GM23338 (cell line): ENCODE measurements around the gene TEKT5. TPM values are rescaled to one million over a fixed set of nuclear protein-coding genes. Genes with fewer than 3 reads are reported as not detected.

ENCODE experiments used
- ATAC-seq: fragments of 200-7000 bp; cut with Tn5 transposase; 3 replicates; pipeline ENCODE4 v1.9.1; 2020
- DNase-seq: peaks from one replicate; pipeline ENCODE4 v3.0.0-alpha.2; 2015; ENCODE audit warnings: low spot score
- H2AFZ ChIP-seq: fragments of 200-600 bp; sonication (generic); 2 replicates; pipeline ENCODE4 v1.8.0; 2016; ENCODE audit warnings: antibody characterized with exemption, mild to moderate bottlenecking, moderate library complexity
- H3F3A ChIP-seq: fragments of 200-600 bp; sonication (generic); replicated peaks from 2 replicates; pipeline ENCODE4 v1.8.0; 2017; ENCODE audit warnings: antibody characterized with exemption, mixed run types, low read depth
- H3K27ac ChIP-seq: fragments of 200-600 bp; sonication (generic); 2 replicates; pipeline ENCODE4 v1.6.1; 2016; ENCODE audit warnings: low read depth
- H3K27me3 ChIP-seq: fragments of 200-600 bp; sonication (generic); 2 replicates; pipeline ENCODE4 v1.8.0; 2016; ENCODE audit warnings: mild to moderate bottlenecking, mixed run types, moderate library complexity; ENCODE audit not compliant: insufficient read depth
- H3K36me3 ChIP-seq: fragments of 200-600 bp; sonication (generic); 2 replicates; pipeline ENCODE4 v1.8.0; 2016; ENCODE audit warnings: mild to moderate bottlenecking; ENCODE audit not compliant: insufficient read depth
- H3K4me1 ChIP-seq: fragments of 200-600 bp; sonication (generic); 2 replicates; pipeline ENCODE4 v1.8.0; 2016; ENCODE audit warnings: mild to moderate bottlenecking, moderate library complexity; ENCODE audit not compliant: insufficient read depth
- H3K4me2 ChIP-seq: fragments of 200-600 bp; sonication (generic); 2 replicates; pipeline ENCODE4 v1.7.1; 2017; ENCODE audit warnings: mixed run types
- H3K4me3 ChIP-seq: fragments of 200-600 bp; sonication (generic); 2 replicates; pipeline ENCODE4 v1.6.1; 2016; ENCODE audit warnings: mixed run types
- H3K79me2 ChIP-seq: fragments of 200-600 bp; sonication (generic); replicated peaks from 2 replicates; pipeline ENCODE4 v1.8.0; 2017; ENCODE audit warnings: mild to moderate bottlenecking; ENCODE audit not compliant: insufficient read depth
- H3K9me2 ChIP-seq: fragments of 200-600 bp; sonication (generic); 2 replicates; pipeline ENCODE4 v1.8.0; 2017; ENCODE audit not compliant: insufficient read depth
- H4K20me1 ChIP-seq: fragments of 200-600 bp; sonication (generic); replicated peaks from 2 replicates; pipeline ENCODE4 v1.8.0; 2017; ENCODE audit warnings: mild to moderate bottlenecking; ENCODE audit not compliant: insufficient read depth
- H3K27ac Mint-ChIP-seq: 2 replicates; pipeline ENCODE4 v1.8.0; 2020; ENCODE audit warnings: inconsistent platforms, mild to moderate bottlenecking, moderate library complexity, mixed read lengths
- H3K27me3 Mint-ChIP-seq: 3 replicates; pipeline ENCODE4 v1.8.0; 2022; ENCODE audit warnings: low read depth, mild to moderate bottlenecking, moderate library complexity, mixed read lengths, inconsistent platforms; ENCODE audit not compliant: insufficient read depth, poor library complexity
- H3K36me3 Mint-ChIP-seq: 3 replicates; pipeline ENCODE4 v1.8.0; 2021; ENCODE audit warnings: low read depth, mild to moderate bottlenecking, inconsistent platforms, moderate library complexity, mixed read lengths
- H3K4me1 Mint-ChIP-seq: 3 replicates; pipeline ENCODE4 v1.8.0; 2020; ENCODE audit warnings: mild to moderate bottlenecking, inconsistent platforms, mixed read lengths
- H3K4me3 Mint-ChIP-seq: 3 replicates; pipeline ENCODE4 v1.8.0; 2021; ENCODE audit warnings: moderate library complexity, mild to moderate bottlenecking, inconsistent platforms, mixed read lengths
- H3K9me3 Mint-ChIP-seq: 3 replicates; pipeline ENCODE4 v1.8.0; 2020; ENCODE audit warnings: moderate library complexity, mild to moderate bottlenecking, inconsistent platforms, mixed read lengths
- CREB1 ChIP-seq: fragments of 250-450 bp; sonication (Bioruptor Pico); IDR thresholded peaks from 2 replicates; pipeline ENCODE4 v1.5.0; 2020; ENCODE audit warnings: low read depth, mild to moderate bottlenecking, moderate library complexity
- EZH2 ChIP-seq: fragments of 200-600 bp; sonication (generic); IDR thresholded peaks from one replicate; pipeline ENCODE4 v1.8.0; 2017; ENCODE audit warnings: antibody characterized with exemption, mild to moderate bottlenecking, low read depth; ENCODE audit not compliant: unreplicated experiment
- EZH2phosphoT487 ChIP-seq: fragments of 200-600 bp; sonication (generic); IDR thresholded peaks from one replicate; pipeline ENCODE4 v1.8.1; 2018; ENCODE audit warnings: antibody characterized with exemption; ENCODE audit not compliant: unreplicated experiment
- JUNB ChIP-seq: IDR thresholded peaks from one replicate; pipeline ENCODE4 v1.6.1; 2016; ENCODE audit warnings: antibody characterized with exemption; ENCODE audit not compliant: unreplicated experiment
- NANOG ChIP-seq: IDR thresholded peaks from 2 replicates; pipeline ENCODE4 v1.6.1; 2016; ENCODE audit warnings: antibody characterized with exemption, borderline replicate concordance
- POLR2AphosphoS5 ChIP-seq: IDR thresholded peaks from 2 replicates; pipeline ENCODE4 v1.6.1; 2016; ENCODE audit warnings: antibody characterized with exemption, low read depth
- STAT1 ChIP-seq: IDR thresholded peaks from one replicate; pipeline ENCODE4 v1.6.1; 2016; ENCODE audit warnings: antibody characterized with exemption; ENCODE audit not compliant: unreplicated experiment
- ZNF114 ChIP-seq: fragments of 250-450 bp; sonication (Bioruptor Pico); IDR thresholded peaks from 2 replicates; pipeline ENCODE4 v1.5.0; 2020; ENCODE audit warnings: mild to moderate bottlenecking, moderate library complexity
- ZNF331 ChIP-seq: fragments of 250-450 bp; sonication (Bioruptor Pico); IDR thresholded peaks from 2 replicates; pipeline ENCODE4 v1.5.0; 2020; ENCODE audit warnings: low read depth, mild to moderate bottlenecking, moderate library complexity
- polyA plus RNA-seq: library from polyadenylated mRNA; unstranded; fragments of >200 nt; fragmentation: Nextera tagmentation; extraction: Ambion mirVana; gene quantifications from 2 replicates; pipeline ENCODE4 v1.2.1, GENCODE V29; 2016
- total RNA-seq: library from RNA; depleted of rRNA; stranded (reverse); fragments of >200 nt; shearing (Covaris generic); gene quantifications from 2 replicates; pipeline ENCODE4 v1.2.3, GENCODE V29; 2014
- TF ChIP-seq, protein P1 (sequence below): fragments of 250-450 bp; sonication (Bioruptor Pico); IDR thresholded peaks from 2 replicates; pipeline ENCODE4 v1.5.0; 2020; ENCODE audit warnings: mild to moderate bottlenecking, moderate library complexity
- TF ChIP-seq, protein P2 (sequence below): IDR thresholded peaks from 2 replicates; pipeline ENCODE4 v1.6.1; 2016; ENCODE audit warnings: antibody characterized with exemption
- TF ChIP-seq, protein P3 (sequence below): IDR thresholded peaks from one replicate; pipeline ENCODE4 v1.6.1; 2018; ENCODE audit warnings: antibody characterized with exemption; ENCODE audit not compliant: unreplicated experiment
- TF ChIP-seq, protein P4 (sequence below), 2 experiments: fragments of 200-600 bp in 1 of 2; sonication (generic) in 1 of 2; conservative IDR thresholded peaks; 2 replicates each; pipeline versions ENCODE4 v1.5.1 to v1.6.1; 2016 to 2017; ENCODE audit warnings: antibody characterized with exemption in 2 of 2, low read depth in 2 of 2, mild to moderate bottlenecking in 2 of 2, moderate library complexity in 1 of 2

TEKT5 gene
- total and polyA plus RNA-seq, 2 experiments from 2014 or later: 0.52 TPM; not detected in 1

DNA sequence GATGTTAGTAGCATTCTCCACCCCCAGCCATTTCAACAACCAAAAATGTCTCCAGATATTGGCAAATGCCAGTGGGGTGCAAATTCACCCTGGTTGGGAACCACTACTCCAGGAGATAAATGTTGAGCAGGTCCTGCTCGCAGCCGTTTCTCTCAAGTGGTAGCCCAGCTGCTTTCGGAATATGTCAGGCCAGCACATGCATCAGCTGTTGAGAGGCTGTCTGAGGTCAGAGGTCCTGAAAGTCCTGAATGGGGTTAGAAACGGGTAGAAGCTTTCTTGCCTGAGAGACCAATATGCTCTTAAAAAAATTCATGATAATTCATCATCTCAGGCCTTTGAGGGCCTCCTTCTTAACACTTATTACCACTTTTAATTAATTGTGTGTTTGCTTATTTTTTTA is 31.0 kb downstream of the TEKT5 start (continued):
- TF ChIP-seq, protein P1, sequence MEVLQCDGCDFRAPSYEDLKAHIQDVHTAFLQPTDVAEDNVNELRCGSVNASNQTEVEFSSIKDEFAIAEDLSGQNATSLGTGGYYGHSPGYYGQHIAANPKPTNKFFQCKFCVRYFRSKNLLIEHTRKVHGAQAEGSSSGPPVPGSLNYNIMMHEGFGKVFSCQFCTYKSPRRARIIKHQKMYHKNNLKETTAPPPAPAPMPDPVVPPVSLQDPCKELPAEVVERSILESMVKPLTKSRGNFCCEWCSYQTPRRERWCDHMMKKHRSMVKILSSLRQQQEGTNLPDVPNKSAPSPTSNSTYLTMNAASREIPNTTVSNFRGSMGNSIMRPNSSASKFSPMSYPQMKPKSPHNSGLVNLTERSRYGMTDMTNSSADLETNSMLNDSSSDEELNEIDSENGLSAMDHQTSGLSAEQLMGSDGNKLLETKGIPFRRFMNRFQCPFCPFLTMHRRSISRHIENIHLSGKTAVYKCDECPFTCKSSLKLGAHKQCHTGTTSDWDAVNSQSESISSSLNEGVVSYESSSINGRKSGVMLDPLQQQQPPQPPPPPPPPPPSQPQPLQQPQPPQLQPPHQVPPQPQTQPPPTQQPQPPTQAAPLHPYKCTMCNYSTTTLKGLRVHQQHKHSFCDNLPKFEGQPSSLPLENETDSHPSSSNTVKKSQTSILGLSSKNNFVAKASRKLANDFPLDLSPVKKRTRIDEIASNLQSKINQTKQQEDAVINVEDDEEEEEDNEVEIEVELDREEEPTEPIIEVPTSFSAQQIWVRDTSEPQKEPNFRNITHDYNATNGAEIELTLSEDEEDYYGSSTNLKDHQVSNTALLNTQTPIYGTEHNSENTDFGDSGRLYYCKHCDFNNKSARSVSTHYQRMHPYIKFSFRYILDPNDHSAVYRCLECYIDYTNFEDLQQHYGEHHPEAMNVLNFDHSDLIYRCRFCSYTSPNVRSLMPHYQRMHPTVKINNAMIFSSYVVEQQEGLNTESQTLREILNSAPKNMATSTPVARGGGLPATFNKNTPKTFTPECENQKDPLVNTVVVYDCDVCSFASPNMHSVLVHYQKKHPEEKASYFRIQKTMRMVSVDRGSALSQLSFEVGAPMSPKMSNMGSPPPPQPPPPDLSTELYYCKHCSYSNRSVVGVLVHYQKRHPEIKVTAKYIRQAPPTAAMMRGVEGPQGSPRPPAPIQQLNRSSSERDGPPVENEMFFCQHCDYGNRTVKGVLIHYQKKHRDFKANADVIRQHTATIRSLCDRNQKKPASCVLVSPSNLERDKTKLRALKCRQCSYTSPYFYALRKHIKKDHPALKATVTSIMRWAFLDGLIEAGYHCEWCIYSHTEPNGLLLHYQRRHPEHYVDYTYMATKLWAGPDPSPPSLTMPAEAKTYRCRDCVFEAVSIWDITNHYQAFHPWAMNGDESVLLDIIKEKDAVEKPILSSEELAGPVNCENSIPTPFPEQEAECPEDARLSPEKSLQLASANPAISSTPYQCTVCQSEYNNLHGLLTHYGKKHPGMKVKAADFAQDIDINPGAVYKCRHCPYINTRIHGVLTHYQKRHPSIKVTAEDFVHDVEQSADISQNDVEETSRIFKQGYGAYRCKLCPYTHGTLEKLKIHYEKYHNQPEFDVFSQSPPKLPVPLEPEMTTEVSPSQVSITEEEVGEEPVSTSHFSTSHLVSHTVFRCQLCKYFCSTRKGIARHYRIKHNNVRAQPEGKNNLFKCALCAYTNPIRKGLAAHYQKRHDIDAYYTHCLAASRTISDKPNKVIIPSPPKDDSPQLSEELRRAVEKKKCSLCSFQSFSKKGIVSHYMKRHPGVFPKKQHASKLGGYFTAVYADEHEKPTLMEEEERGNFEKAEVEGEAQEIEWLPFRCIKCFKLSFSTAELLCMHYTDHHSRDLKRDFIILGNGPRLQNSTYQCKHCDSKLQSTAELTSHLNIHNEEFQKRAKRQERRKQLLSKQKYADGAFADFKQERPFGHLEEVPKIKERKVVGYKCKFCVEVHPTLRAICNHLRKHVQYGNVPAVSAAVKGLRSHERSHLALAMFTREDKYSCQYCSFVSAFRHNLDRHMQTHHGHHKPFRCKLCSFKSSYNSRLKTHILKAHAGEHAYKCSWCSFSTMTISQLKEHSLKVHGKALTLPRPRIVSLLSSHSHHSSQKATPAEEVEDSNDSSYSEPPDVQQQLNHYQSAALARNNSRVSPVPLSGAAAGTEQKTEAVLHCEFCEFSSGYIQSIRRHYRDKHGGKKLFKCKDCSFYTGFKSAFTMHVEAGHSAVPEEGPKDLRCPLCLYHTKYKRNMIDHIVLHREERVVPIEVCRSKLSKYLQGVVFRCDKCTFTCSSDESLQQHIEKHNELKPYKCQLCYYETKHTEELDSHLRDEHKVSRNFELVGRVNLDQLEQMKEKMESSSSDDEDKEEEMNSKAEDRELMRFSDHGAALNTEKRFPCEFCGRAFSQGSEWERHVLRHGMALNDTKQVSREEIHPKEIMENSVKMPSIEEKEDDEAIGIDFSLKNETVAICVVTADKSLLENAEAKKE (CRISPR knock-in tag): no peak
- TF ChIP-seq EZH2phosphoT487 (no peak), EZH2 (no peak), JUNB (no peak)

DNA sequence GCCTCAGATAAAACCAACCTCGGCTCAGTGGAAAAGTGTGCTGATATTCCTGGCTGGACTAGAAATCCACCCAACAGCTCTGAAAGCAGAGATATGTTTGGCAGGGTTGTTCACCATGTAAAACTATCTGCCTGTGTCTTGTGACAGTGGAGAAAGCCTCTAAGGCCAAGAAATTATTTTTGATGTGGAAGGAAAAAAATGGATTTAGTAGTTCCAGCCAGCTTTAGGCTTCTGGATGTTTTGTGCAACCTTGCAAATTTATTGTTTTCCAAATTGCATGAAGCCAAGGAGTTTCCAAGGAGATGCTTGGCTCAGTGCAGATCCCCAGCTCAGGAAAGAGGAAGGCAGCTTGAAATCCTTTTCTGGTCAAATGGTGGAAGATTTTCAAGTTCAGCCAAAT is 31.6 kb downstream of the TEKT5 start:
- Mint-ChIP-seq H3K36me3 (peaks cover 15% of the 10 kb centered on the region; the same call in 1 of the 3 replicates), H3K9me3 (peaks cover 23% of the 10 kb centered on the region), H3K27me3 (peaks cover 2% of the 10 kb centered on the region), H3K4me3 (no peak overlapping the region), H3K4me1 (peaks cover 19% of the 10 kb centered on the region), H3K27ac (no peak overlapping the region)
- no peaks in the 10 kb centered on the region for H3K27me3 ChIP-seq
- H3K9me2 ChIP-seq: no peaks in the 10 kb centered on the region
- ATAC-seq (no peak), DNase-seq (no peak)
- no peak overlapping the region for H2AFZ ChIP-seq
- H3K27ac ChIP-seq: no peak overlapping the region
- no peaks in the 10 kb centered on the region for H3K79me2 ChIP-seq
- H4K20me1 ChIP-seq: no peaks in the 10 kb centered on the region
- no peaks in the 10 kb centered on the region for H3F3A ChIP-seq
- H3K4me3 ChIP-seq: no peak overlapping the region
- H3K4me2 ChIP-seq: no peak overlapping the region
- peaks cover 12% of the 10 kb centered on the region for H3K4me1 ChIP-seq
- H3K36me3 ChIP-seq: no peaks in the 10 kb centered on the region
- no peak for TF ChIP-seq STAT1
- no peak for TF ChIP-seq CREB1 (CRISPR knock-in tag)
- TF ChIP-seq ZNF114 (CRISPR knock-in tag): no peak
- TF ChIP-seq, protein P2, sequence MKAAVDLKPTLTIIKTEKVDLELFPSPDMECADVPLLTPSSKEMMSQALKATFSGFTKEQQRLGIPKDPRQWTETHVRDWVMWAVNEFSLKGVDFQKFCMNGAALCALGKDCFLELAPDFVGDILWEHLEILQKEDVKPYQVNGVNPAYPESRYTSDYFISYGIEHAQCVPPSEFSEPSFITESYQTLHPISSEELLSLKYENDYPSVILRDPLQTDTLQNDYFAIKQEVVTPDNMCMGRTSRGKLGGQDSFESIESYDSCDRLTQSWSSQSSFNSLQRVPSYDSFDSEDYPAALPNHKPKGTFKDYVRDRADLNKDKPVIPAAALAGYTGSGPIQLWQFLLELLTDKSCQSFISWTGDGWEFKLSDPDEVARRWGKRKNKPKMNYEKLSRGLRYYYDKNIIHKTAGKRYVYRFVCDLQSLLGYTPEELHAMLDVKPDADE: no peak
- no peak for TF ChIP-seq NANOG
- TF ChIP-seq, protein P3, sequence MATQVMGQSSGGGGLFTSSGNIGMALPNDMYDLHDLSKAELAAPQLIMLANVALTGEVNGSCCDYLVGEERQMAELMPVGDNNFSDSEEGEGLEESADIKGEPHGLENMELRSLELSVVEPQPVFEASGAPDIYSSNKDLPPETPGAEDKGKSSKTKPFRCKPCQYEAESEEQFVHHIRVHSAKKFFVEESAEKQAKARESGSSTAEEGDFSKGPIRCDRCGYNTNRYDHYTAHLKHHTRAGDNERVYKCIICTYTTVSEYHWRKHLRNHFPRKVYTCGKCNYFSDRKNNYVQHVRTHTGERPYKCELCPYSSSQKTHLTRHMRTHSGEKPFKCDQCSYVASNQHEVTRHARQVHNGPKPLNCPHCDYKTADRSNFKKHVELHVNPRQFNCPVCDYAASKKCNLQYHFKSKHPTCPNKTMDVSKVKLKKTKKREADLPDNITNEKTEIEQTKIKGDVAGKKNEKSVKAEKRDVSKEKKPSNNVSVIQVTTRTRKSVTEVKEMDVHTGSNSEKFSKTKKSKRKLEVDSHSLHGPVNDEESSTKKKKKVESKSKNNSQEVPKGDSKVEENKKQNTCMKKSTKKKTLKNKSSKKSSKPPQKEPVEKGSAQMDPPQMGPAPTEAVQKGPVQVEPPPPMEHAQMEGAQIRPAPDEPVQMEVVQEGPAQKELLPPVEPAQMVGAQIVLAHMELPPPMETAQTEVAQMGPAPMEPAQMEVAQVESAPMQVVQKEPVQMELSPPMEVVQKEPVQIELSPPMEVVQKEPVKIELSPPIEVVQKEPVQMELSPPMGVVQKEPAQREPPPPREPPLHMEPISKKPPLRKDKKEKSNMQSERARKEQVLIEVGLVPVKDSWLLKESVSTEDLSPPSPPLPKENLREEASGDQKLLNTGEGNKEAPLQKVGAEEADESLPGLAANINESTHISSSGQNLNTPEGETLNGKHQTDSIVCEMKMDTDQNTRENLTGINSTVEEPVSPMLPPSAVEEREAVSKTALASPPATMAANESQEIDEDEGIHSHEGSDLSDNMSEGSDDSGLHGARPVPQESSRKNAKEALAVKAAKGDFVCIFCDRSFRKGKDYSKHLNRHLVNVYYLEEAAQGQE: no peak
- no peak for TF ChIP-seq POLR2AphosphoS5
- no peak for TF ChIP-seq EZH2
- TF ChIP-seq JUNB: no peak
- no peak for TF ChIP-seq ZNF331 (CRISPR knock-in tag)
- TF ChIP-seq, protein P4, sequence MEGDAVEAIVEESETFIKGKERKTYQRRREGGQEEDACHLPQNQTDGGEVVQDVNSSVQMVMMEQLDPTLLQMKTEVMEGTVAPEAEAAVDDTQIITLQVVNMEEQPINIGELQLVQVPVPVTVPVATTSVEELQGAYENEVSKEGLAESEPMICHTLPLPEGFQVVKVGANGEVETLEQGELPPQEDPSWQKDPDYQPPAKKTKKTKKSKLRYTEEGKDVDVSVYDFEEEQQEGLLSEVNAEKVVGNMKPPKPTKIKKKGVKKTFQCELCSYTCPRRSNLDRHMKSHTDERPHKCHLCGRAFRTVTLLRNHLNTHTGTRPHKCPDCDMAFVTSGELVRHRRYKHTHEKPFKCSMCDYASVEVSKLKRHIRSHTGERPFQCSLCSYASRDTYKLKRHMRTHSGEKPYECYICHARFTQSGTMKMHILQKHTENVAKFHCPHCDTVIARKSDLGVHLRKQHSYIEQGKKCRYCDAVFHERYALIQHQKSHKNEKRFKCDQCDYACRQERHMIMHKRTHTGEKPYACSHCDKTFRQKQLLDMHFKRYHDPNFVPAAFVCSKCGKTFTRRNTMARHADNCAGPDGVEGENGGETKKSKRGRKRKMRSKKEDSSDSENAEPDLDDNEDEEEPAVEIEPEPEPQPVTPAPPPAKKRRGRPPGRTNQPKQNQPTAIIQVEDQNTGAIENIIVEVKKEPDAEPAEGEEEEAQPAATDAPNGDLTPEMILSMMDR (conservative IDR thresholded peaks at IDR 0.05; ENCODE audit: low read depth in 2 of 2): no peak
